LoVo (cell line): ENCODE data around the gene CACNA1S.

ENCODE experiments used
- DNase-seq: peaks from one replicate; pipeline ENCODE4 v3.0.0-alpha.2; 2016; ENCODE audit warnings: low spot score

CACNA1S gene

GRCh38 chr1:201140235-201140940, 28.2 kb upstream of the CACNA1S start:
- DNase-seq = no peak

GRCh38 chr1:201139756-201140155, 27.5 kb upstream of the CACNA1S start:
- no peak for DNase-seq

- no peak for DNase-seq
Measured at GRCh38 chr1:201139306-201139705, 27.1 kb upstream of the CACNA1S start.

GRCh38 chr1:201138311-201138840, 26.1 kb upstream of the CACNA1S start:
- no peak for DNase-seq

GRCh38 chr1:201137579-201138310, 25.5 kb upstream of the CACNA1S start:
- DNase-seq = no peak

- DNase-seq = no peak
Measured at GRCh38 chr1:201137024-201137392, 24.8 kb upstream of the CACNA1S start.

GRCh38 chr1:201136355-201137023, 24.3 kb upstream of the CACNA1S start:
- no peak for DNase-seq

- no peak for DNase-seq
Measured at GRCh38 chr1:201134405-201134804, 22.2 kb upstream of the CACNA1S start.

- no peak for DNase-seq
Measured at GRCh38 chr1:201131398-201131797, 19.2 kb upstream of the CACNA1S start.

- DNase-seq = no peak
Measured at GRCh38 chr1:201128962-201129361, 16.7 kb upstream of the CACNA1S start.

- DNase-seq = no peak
Measured at GRCh38 chr1:201128476-201128875, 16.2 kb upstream of the CACNA1S start.

GRCh38 chr1:201127755-201128455, 15.7 kb upstream of the CACNA1S start:
- no peak for DNase-seq

GRCh38 chr1:201126832-201127754, 14.9 kb upstream of the CACNA1S start, which contains the start of gene ASCL5:
TSS of gene ASCL5 (minus strand) at chr1:201127184. CDS start at chr1:201115372, 11,812 bp downstream.
- peak; percentile 79 for DNase-seq

GRCh38 chr1:201126463-201126831, 14.2 kb upstream of the CACNA1S start:
- DNase-seq = no peak

- no peak for DNase-seq
Measured at GRCh38 chr1:201125800-201126199, 13.6 kb upstream of the CACNA1S start.

- no peak for DNase-seq
Measured at GRCh38 chr1:201125019-201125418, 12.8 kb upstream of the CACNA1S start.

- no peak for DNase-seq
Measured at GRCh38 chr1:201123866-201124265, 11.6 kb upstream of the CACNA1S start.

- peak; percentile 8 for DNase-seq
Measured at GRCh38 chr1:201122321-201122957, 10.2 kb upstream of the CACNA1S start.

GRCh38 chr1:201119206-201120197, 7.3 kb upstream of the CACNA1S start:
- peak; percentile 26 for DNase-seq
